PC-3 (cell line): ENCODE measurements around the gene ARHGAP22. TPM values are rescaled to one million over a fixed set of nuclear protein-coding genes. Genes with fewer than 3 reads are reported as not detected.

Experiments used
- ATAC-seq: fragments of 200-7000 bp; cut with Tn5 transposase; 2 replicates; pipeline ENCODE4 v1.9.1; 2020; ENCODE audit warnings: mild to moderate bottlenecking, moderate library complexity
- BruUV-seq: library from RNA; stranded (reverse); fragments of 400-500 nt; replicated peaks from 2 replicates; lab custom pipeline; 2021; lab: Mats Ljungman, UMichigan
- CTCF ChIA-PET: fragments of 300-600 bp; sonication (Branson Sonifier 250); formaldehyde crosslinking; loops from one replicate; lab custom pipeline; 2022; ENCODE audit warnings: antibody characterized with exemption; lab: Charles Lee
- POLR2A ChIA-PET: fragments of 300-600 bp; sonication (Branson Sonifier 250); formaldehyde crosslinking; loops from one replicate; lab custom pipeline; 2022; ENCODE audit warnings: antibody characterized with exemption; ENCODE audit not compliant: unreplicated experiment; lab: Charles Lee
- DNase-seq: peaks from one replicate; pipeline ENCODE4 v3.0.0-alpha.2; 2015
- H2AFZ ChIP-seq: fragments of 300-600 bp; sonication (generic); 2 replicates; pipeline ENCODE4 v1.6.0; 2016; ENCODE audit warnings: antibody characterized with exemption, low read length
- H3F3A ChIP-seq: fragments of 300-600 bp; sonication (generic); one replicate; pipeline ENCODE4 v1.6.0; 2017; ENCODE audit warnings: antibody characterized with exemption, low read length, control low read depth, mild to moderate bottlenecking; ENCODE audit not compliant: unreplicated experiment
- H3K27ac ChIP-seq: fragments of 300-600 bp; sonication (generic); 2 replicates; pipeline ENCODE4 v1.5.1; 2016; ENCODE audit warnings: mild to moderate bottlenecking, low read length
- H3K27me3 ChIP-seq: fragments of 300-600 bp; sonication (generic); 2 replicates; pipeline ENCODE4 v1.6.1; 2016; ENCODE audit warnings: low read length, mixed read lengths
- H3K36me3 ChIP-seq: fragments of 300-600 bp; sonication (generic); 2 replicates; pipeline ENCODE4 v1.6.1; 2016; ENCODE audit warnings: low read depth, mixed run types, low read length, mixed read lengths
- H3K4me1 ChIP-seq: fragments of 300-600 bp; sonication (generic); 2 replicates; pipeline ENCODE4 v1.5.1; 2016; ENCODE audit warnings: low read length; ENCODE audit not compliant: insufficient read depth
- H3K4me2 ChIP-seq: fragments of 300-600 bp; sonication (generic); 2 replicates; pipeline ENCODE4 v1.6.0; 2016; ENCODE audit warnings: low read length
- H3K4me3 ChIP-seq: fragments of 300-600 bp; sonication (generic); 2 replicates; pipeline ENCODE4 v1.5.1; 2016; ENCODE audit warnings: mild to moderate bottlenecking, low read length, mixed read lengths
- H3K79me2 ChIP-seq: fragments of 300-600 bp; sonication (generic); 2 replicates; pipeline ENCODE4 v1.6.1; 2017; ENCODE audit warnings: low read length, mixed read lengths
- H3K9ac ChIP-seq: fragments of 300-600 bp; sonication (generic); 2 replicates; pipeline ENCODE4 v1.6.0; 2016; ENCODE audit warnings: mild to moderate bottlenecking, low read length
- H3K9me2 ChIP-seq: fragments of 300-600 bp; sonication (generic); replicated peaks from 2 replicates; pipeline ENCODE4 v1.6.1; 2016; ENCODE audit warnings: mixed run types, low read length, mixed read lengths
- H3K9me3 ChIP-seq: fragments of 300-600 bp; sonication (generic); 2 replicates; pipeline ENCODE4 v1.6.1; 2016; ENCODE audit warnings: low read length, mixed read lengths
- H4K20me1 ChIP-seq: fragments of 300-600 bp; sonication (generic); 2 replicates; pipeline ENCODE4 v1.6.1; 2016; ENCODE audit warnings: low read length, mixed read lengths
- CTCF ChIP-seq: fragments of 300-600 bp; sonication (generic); conservative IDR thresholded peaks from 2 replicates; pipeline ENCODE4 v1.5.1; 2017; ENCODE audit warnings: antibody characterized with exemption, low read depth, mild to moderate bottlenecking, low read length
- EZH2 ChIP-seq: fragments of 300-600 bp; sonication (generic); IDR thresholded peaks from one replicate; pipeline ENCODE4 v1.6.1; 2017; ENCODE audit warnings: antibody characterized with exemption, mild to moderate bottlenecking, low read length; ENCODE audit not compliant: unreplicated experiment
- EZH2phosphoT487 ChIP-seq: fragments of 300-600 bp; sonication (generic); IDR thresholded peaks from 2 replicates; pipeline ENCODE4 v1.6.1; 2018; ENCODE audit warnings: mild to moderate bottlenecking, antibody characterized with exemption, low read length, borderline replicate concordance
- intact Hi-C: fragments of 100-400 bp; cut with micrococcal nuclease; formaldehyde crosslinking; loops from 2 replicates; pipeline ENCODE4 v1.9.0; 2023
- total RNA-seq: library from RNA; depleted of rRNA; stranded (reverse); fragments of >200 nt; gene quantifications from 2 replicates; pipeline ENCODE4 v1.2.3, GENCODE V29; 2014

ARHGAP22 gene
- total RNA-seq, 1 experiment from 2014 or later: 12.2 TPM

DNA sequence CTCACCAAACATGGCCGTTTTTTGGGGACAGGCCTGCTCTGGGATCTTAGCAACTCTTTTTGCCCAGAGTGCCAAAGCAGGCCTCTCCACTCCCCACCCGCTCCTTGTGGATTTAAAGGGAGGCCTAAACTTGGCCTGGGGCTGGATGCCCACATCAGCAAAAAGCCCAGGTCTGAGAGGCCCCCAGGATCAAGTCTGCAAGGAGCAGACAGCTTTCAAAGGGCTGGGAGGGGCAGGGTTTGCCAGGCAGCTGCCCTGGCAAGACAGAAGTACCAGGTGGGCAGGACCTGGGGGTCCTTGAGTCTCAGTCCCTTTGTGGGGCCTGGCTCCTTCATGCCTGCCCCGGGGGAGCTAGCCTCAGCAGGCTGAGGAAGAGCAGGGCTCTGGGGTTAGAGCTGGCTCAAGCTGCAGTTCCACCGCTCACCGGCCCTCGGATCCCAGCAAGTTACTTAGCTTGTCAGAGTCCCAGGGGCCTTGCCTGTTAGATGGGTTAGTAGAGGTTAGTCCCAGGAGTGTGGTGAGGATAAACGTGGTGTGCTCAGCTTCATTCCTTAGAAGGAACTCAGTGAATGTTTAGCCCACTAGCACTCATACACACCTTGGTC, 56.2 kb downstream of the ARHGAP22 start:
- H3K27me3 ChIP-seq: no peaks in the 10 kb centered on the region
- no peaks in the 10 kb centered on the region for H3K4me1 ChIP-seq
- no peaks in the 10 kb centered on the region for H3F3A ChIP-seq
- H3K9ac ChIP-seq: no peak overlapping the region
- no peaks in the 10 kb centered on the region for H3K79me2 ChIP-seq
- ChIA-PET POLR2A (no interaction called here), CTCF (interaction anchor here (0.5 to 2.3 kb wide), 3 partner anchors 108 to 1695 kb away, joined by 3 to 30 read pairs (median 8); no protein-coding TSS in a partner anchor)
- no peaks in the 10 kb centered on the region for H3K9me2 ChIP-seq
- H3K4me2 ChIP-seq: no peak overlapping the region
- H3K36me3 ChIP-seq: no peaks in the 10 kb centered on the region
- TF ChIP-seq CTCF: no peak
- no peak for TF ChIP-seq EZH2
- TF ChIP-seq EZH2phosphoT487: no peak
- no peaks in the 10 kb centered on the region for H4K20me1 ChIP-seq
- BruUV-seq: no TSS peak
- intact Hi-C loops: no loop called here
- ATAC-seq: no peak
- H3K27ac ChIP-seq: no peak overlapping the region
- H3K4me3 ChIP-seq: no peak overlapping the region
- no peaks in the 10 kb centered on the region for H3K9me3 ChIP-seq
- H2AFZ ChIP-seq: no peak overlapping the region
- no peak for DNase-seq

- TF ChIP-seq EZH2: no peak
- TF ChIP-seq CTCF: no peak
- no peak for TF ChIP-seq EZH2phosphoT487
- Histone ChIP-seq H3K27me3 (no peaks in the 10 kb centered on the region), H3K4me1 (no peaks in the 10 kb centered on the region), H3K9me3 (no peaks in the 10 kb centered on the region), H3F3A (no peaks in the 10 kb centered on the region), H4K20me1 (no peaks in the 10 kb centered on the region), H3K27ac (no peak overlapping the region), H3K36me3 (no peaks in the 10 kb centered on the region), H3K9me2 (no peaks in the 10 kb centered on the region), H2AFZ (no peak overlapping the region), H3K4me2 (no peak overlapping the region), H3K9ac (no peak overlapping the region), H3K4me3 (no peak overlapping the region), H3K79me2 (no peaks in the 10 kb centered on the region)
- POLR2A ChIA-PET: no interaction called here
- intact Hi-C loops: no loop called here
- no TSS peak for BruUV-seq
- CTCF ChIA-PET: interaction anchor here (0.5 kb wide), 1 partner anchor 1694 kb away, joined by 3 read pairs; no protein-coding TSS in a partner anchor
- ATAC-seq (no peak), DNase-seq (no peak)
Observed at GRCh38 chr10:48547981-48548380, 56.9 kb downstream of the ARHGAP22 start.
